NCI-H187 treated with DMSO at 0.1 percent for 48 hours (cell line): Measurements from ENCODE around the gene DAZ4.
"Not testable (repeated sequence)": the region's sequence is repeated elsewhere in the genome, so short reads cannot be mapped to it uniquely, and the experiment has no call there.

ENCODE experiments used
- DNase-seq: peaks from one replicate; lab custom pipeline; 2025; lab: John Stamatoyannopoulos, UW

Gene DAZ4, protein sequence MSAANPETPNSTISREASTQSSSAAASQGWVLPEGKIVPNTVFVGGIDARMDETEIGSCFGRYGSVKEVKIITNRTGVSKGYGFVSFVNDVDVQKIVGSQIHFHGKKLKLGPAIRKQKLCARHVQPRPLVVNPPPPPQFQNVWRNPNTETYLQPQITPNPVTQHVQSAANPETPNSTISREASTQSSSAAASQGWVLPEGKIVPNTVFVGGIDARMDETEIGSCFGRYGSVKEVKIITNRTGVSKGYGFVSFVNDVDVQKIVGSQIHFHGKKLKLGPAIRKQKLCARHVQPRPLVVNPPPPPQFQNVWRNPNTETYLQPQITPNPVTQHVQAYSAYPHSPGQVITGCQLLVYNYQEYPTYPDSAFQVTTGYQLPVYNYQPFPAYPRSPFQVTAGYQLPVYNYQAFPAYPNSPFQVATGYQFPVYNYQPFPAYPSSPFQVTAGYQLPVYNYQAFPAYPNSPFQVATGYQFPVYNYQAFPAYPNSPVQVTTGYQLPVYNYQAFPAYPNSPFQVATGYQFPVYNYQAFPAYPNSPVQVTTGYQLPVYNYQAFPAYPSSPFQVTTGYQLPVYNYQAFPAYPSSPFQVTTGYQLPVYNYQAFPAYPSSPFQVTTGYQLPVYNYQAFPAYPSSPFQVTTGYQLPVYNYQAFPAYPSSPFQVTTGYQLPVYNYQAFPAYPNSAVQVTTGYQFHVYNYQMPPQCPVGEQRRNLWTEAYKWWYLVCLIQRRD

DNA sequence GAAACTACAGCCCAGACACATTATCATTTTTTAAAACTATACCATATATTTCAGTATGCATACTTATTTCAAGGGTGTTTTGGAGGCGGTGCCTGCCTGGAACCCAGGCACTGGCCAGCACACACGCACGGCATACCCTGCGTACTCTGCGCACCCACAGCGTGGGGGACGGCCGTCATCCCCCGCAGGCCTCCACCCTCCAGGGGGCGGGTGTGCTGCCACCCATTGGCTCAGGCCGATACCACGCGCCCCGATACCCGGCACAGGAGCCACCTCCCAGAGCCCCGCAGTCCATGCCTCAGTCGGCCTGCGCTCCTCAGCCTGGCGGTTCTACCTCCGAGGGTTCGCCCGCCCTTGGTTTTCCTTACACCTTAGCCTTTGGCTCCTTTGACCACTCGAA is at the start of gene DAZ4:
TSS of gene DAZ4 (plus strand) at position 301 of the 400 bp plus-strand sequence. CDS start 208 bp downstream, outside the sequence.
- not testable (repeated sequence) for DNase-seq

DNA sequence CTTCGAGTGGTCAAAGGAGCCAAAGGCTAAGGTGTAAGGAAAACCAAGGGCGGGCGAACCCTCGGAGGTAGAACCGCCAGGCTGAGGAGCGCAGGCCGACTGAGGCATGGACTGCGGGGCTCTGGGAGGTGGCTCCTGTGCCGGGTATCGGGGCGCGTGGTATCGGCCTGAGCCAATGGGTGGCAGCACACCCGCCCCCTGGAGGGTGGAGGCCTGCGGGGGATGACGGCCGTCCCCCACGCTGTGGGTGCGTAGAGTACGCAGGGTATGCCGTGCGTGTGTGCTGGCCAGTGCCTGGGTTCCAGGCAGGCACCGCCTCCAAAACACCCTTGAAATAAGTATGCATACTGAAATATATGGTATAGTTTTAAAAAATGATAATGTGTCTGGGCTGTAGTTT is 20.4 kb upstream of the DAZ4 start, which contains the start of gene DAZ3:
TSS of gene DAZ3 (minus strand) at position 101 of the 400 bp plus-strand sequence. CDS start 208 bp downstream, outside the sequence.
- DNase-seq: not testable (repeated sequence)

DNA sequence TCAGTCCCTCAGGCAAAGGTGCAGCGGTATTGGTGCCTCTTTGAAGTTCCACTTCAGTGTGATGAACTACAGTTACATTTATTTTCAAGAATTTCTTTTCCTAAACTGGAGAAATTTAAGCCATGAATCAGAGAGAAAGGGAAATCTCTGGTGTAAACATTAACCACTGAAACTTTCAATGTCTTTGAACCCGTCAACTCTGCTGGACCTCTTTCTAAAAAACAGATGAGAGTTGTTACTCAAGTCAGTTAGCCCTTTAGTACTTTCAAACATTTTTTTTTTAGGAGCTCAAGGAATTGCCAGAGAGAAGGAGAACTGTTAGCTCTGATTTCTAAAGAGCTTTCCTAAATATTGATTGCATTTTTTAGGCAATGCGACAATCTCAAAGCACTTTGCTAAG is 11.9 kb upstream of the DAZ4 start:
- not testable (repeated sequence) for DNase-seq

DNA sequence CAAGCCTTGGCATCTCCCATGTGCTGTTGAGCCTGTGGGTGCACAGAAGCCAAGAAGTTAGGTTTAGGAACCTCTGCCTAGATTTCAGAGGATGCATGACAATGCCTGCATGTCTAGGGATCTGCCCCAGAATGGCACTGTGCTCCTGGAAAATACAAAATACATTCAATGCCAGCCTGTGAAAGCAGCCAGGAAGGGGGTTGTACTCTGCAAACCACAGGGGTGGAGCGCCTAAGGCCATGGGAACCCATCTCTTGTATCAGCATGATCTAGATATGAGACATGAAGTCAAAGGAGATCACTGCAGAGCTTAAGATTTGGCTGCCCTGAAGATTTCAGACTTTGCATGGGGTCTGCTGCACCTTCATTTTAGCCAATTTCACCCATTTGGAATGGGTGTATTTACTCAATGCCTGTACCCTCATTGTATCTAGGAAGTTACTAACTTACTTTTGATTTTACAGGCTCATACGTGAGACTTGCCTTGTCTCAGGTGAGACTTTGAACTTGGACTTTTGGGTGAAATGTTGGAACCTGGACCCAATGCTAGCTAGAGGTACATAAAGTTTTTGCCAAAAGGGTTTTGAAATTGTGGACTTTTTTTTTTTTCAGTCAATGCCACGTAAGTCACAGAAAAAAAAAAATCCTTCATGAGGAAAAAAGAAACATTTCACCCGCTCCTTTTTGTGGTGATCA is 9.4 kb upstream of the DAZ4 start:
- not testable (repeated sequence) for DNase-seq

DNA sequence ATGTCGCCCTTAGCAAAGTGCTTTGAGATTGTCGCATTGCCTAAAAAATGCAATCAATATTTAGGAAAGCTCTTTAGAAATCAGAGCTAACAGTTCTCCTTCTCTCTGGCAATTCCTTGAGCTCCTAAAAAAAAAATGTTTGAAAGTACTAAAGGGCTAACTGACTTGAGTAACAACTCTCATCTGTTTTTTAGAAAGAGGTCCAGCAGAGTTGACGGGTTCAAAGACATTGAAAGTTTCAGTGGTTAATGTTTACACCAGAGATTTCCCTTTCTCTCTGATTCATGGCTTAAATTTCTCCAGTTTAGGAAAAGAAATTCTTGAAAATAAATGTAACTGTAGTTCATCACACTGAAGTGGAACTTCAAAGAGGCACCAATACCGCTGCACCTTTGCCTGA is 8.7 kb upstream of the DAZ4 start:
- DNase-seq: not testable (repeated sequence)
